Stimulated activated CD8-positive, alpha-beta memory T cell treated with anti-CD3 and anti-CD28 coated beads, Interleukin-4, amount 100 ng/mL, for 24 hours (primary cell): ENCODE data around the gene FGFR4.
A peak's percentile ranks its signal among the peaks of the same experiment; 100 is the strongest.

Source experiments
- DNase-seq: peaks from one replicate; pipeline ENCODE4 v3.0.0-alpha.2; 2020; ENCODE audit warnings: low read depth

FGFR4 gene

GRCh38 chr5:177103523-177104253 lies 17.0 kb downstream of the FGFR4 start:
- DNase-seq, result no peak

GRCh38 chr5:177105691-177106476 lies 19.2 kb downstream of the FGFR4 start:
- no peak for DNase-seq

- no peak for DNase-seq
Observed at GRCh38 chr5:177107159-177107558, 20.4 kb downstream of the FGFR4 start.

GRCh38 chr5:177109810-177110209 lies 23.1 kb downstream of the FGFR4 start:
- DNase-seq, result no peak

- DNase-seq, result peak; percentile 44
Observed at GRCh38 chr5:177111720-177112394, 25.1 kb downstream of the FGFR4 start.

- no peak for DNase-seq
Observed at GRCh38 chr5:177112589-177113220, 26.0 kb downstream of the FGFR4 start.

GRCh38 chr5:177113566-177114424 lies 27.1 kb downstream of the FGFR4 start:
- peak; percentile 58 for DNase-seq

GRCh38 chr5:177116631-177117373 lies 30.1 kb downstream of the FGFR4 start:
- peak; percentile 73 for DNase-seq

- no peak for DNase-seq
Observed at GRCh38 chr5:177117441-177118045, 30.8 kb downstream of the FGFR4 start.

GRCh38 chr5:177122566-177122965 lies 35.9 kb downstream of the FGFR4 start:
- no peak for DNase-seq

GRCh38 chr5:177123789-177124485 lies 37.2 kb downstream of the FGFR4 start:
- DNase-seq, result no peak

- no peak for DNase-seq
Observed at GRCh38 chr5:177124486-177124991, 37.8 kb downstream of the FGFR4 start.

- no peak for DNase-seq
Observed at GRCh38 chr5:177126771-177127170, 40.1 kb downstream of the FGFR4 start.

- no peak for DNase-seq
Observed at GRCh38 chr5:177128551-177128981, 41.9 kb downstream of the FGFR4 start.

- no peak for DNase-seq
Observed at GRCh38 chr5:177130211-177131018, 43.7 kb downstream of the FGFR4 start.

- DNase-seq, result no peak
Observed at GRCh38 chr5:177131019-177131320, 44.3 kb downstream of the FGFR4 start.

GRCh38 chr5:177131352-177132135 lies 44.8 kb downstream of the FGFR4 start:
- DNase-seq, result no peak
